NCI-H1436 treated with DMSO at 0.1 percent for 48 hours (cell line): ENCODE results near the gene APBB2.

ENCODE experiments used
- DNase-seq: peaks from one replicate; lab custom pipeline; 2025; lab: John Stamatoyannopoulos, UW

APBB2 gene

DNA sequence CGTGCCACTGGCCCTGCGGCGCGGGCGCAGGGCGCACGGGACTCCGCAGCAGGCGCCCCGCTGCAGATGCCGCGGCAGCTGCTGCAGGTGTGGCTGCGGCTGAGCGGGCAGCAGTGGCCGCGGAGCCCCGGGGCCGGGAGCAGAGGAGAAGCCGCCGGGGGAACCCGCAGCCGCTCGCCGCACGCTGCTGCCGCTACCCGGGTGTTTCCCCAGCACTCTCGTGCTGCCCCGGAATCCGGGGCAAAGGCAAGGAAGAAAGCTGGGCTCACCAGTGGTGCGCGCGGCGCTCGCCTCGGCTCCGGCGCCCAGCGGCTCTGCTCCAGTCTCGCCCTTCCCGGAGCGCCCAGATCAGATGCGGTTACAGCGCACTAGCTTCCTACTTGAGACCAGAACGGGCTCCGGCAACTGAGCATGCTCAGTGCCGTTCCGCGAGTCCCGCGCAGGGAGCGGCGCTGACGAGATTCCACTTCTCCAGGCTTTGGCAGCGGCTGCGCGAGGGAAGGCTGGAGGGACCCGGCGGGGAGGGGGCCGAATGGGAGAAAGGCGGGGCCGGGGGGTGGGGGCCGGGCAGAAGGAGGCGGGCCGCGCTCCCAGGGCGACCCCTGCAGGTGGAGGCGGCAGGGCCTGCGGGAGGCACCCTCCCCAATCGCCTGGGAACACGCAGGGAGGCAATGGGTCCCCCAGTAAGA lies at the start of gene APBB2:
TSS of gene APBB2 (minus strand) at position 407 of the 689 bp plus-strand sequence. CDS start 181,288 bp downstream, outside the sequence.
- DNase-seq, result peak; percentile 78

DNA sequence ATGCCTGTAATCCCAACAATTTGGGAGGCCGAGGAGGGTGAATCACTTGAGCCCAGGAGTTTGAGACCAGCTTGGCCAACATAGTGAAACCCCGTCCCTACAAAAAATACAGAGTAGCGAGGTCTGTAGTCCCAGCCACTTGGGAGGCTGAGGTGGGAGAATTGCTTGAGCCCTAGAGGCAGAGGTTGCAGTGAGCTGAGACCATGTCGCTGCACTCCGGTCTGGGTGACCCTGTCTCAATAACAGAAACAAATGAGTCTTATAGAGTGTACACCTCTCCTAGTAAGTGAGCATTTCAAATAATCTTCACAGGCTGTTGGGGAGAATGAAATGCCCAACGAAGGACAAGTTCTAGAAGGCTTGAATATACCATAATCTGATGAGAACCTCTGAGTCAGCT lies 47.9 kb upstream of the APBB2 start:
- no peak for DNase-seq

DNA sequence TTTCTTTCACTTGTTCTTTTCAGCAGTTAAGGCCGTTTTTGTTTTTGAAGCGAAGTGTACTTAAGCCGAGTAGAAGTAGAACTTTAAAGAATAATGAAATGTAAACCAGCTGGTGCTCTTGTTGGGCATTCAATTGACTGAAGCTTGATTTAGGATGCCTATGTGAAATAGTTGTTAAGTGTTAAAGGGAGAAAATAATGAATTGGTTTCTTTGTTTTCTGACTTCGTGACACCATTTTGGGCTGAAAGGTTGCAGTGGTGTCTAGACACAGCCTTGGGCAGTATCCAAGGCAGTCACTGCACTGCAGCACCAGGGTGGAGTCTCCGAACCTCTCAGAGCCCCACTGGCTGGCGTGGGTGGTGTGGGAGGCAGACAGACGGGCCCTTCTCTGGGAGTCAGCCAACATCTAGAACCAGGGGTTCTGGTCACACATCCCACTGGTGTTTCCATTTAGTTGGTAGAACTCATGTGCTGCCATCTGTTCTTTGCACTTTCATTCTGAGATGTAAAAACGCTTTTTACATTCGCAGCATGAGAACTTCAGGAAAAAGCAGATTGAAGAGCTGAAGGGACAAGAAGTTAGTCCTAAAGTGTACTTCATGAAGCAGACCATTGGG lies 45.9 kb upstream of the APBB2 start:
- no peak for DNase-seq

DNA sequence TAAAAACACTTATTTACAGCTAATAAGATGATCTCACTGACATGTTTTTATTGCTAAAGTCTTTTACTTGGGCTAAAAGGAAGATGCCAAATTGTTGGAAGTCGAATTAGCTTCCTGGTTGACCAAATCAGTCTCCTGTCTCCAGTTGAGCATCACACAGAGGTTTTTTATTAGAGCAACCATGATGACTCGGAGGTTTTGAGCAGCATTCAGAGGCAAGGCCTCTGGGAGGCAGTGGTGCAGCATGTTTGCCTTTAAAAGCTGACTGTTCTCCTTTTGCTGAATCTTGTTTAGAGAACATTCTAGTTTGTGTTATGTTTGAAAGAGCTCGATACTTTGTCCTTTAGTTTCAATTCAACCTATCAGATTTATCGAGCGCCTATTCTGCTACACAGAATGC lies 44.4 kb upstream of the APBB2 start:
- peak; percentile 39 for DNase-seq

DNA sequence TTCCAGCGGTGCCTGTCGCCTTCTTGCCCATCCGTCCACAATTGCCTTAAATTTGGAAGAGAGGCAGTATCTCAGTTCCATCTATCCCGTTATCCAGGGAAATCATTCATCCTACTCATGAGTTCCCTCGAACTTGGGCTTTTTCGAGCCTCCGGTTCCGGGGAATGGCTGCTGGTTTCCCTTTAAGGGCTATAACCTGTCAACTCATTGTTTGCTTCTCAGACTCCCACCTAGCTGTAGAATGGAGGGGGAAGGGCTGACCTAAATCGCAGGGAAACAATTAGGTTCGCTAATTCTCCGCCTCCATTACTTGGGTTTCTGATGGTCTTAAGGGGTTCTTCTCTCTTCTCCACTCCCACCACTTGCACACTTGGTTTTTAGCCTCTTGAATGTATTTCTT lies 43.6 kb upstream of the APBB2 start:
- no peak for DNase-seq

DNA sequence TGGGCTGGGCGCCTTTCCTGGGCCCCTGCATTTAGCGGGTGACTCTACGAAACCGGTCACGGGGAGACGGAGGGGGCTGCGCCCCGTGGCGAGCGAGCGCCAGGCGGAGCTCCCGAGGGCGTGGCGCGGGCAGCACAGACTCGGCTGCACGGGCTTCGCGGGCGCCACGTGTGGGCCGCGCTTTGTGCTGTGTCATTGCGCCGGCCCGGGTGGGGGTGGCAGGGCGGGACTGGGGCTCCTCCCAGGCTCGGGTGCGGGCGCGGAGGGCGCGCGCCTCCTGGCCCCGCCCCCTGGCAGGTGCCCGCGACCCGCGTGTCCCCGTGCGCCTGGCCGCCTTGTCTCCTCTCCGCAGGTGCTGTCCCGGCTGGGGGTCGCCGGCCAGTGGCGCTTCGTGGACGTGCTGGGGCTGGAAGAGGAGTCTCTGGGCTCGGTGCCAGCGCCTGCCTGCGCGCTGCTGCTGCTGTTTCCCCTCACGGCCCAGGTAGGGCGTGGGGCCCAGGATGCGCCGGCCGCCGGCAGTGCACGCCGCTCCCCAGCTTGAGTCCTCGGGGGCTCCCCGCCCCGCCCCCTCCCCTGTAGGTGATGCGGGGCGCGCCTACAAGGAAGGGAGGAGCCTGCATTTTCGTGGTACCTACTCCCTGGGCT lies 43.0 kb upstream of the APBB2 start:
- DNase-seq, result no peak

DNA sequence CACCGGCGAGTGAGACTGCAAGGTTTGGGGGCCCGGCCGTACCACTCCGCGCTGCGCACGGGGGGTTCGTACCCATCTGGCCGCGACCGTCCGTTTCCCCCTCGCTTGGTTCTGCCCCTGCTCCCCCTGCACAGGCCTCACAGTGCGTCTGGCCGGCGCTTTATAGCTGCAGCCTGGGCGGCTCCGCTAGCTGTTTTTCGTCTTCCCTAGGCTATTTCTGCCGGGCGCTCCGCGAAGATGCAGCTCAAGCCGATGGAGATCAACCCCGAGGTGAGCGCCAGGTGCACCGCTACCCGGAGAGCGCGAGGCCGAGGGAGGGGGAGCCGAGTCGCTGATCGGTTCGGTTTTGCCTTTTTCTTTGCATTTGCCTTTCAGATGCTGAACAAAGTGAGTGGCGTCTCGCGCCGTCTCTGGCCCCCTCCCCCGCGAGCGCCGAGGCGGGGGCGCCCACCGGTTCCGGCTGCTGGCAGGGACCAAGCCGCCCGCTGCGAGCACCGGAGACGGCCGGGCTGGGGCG lies 42.5 kb upstream of the APBB2 start, which contains the start of gene UCHL1:
TSS of gene UCHL1 (plus strand) at position 189 of the 517 bp plus-strand sequence. CDS start at position 238, 49 bp downstream.
- DNase-seq, result peak; percentile 72

DNA sequence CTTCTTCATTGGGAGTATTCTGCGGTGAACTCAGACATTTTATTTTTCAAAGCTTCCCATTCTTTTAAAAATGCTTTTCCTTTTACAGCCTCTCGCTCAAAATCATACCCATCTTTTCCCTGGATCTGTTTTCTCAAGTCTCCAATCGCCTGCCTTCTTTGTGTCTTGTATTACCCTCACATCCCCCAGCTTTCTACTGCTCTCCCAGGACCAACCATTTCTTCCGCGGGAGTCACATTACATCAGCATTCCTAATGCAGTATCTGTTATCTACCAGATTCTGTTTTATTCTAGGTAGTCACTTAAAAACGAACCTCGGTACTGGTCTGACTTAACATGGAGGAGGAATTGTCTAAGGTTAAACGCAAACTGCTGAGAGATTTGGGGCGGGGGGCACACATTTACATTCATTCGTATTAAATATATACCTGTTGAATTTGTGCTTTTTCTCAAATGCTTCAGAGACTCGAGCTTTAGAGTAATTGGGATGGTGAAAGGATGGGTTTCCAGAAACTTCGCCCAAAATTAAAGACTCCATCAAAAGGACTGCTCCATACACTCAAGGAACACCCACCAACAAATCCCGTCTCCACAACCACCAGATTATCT lies 41.9 kb upstream of the APBB2 start:
- no peak for DNase-seq

DNA sequence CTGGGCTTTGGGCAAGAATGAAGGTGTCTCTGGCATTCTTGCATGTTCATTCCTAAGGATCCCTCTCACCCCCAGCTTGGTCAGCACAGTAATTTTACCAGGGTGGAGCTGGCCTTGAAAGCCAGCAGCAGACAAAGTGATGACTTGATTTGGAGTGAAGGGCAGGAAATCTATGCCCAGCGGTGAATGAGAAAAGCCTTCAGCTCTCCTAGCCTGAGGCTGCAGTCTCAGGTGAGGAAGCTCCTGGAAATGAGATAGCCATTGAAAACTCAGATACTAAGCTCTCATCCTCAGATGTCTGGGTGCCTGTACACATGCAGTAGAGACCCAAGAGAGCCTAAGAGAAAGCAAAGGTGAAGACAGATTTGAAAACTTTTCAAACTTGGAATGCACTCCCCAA lies 31.6 kb upstream of the APBB2 start:
- DNase-seq, result no peak

DNA sequence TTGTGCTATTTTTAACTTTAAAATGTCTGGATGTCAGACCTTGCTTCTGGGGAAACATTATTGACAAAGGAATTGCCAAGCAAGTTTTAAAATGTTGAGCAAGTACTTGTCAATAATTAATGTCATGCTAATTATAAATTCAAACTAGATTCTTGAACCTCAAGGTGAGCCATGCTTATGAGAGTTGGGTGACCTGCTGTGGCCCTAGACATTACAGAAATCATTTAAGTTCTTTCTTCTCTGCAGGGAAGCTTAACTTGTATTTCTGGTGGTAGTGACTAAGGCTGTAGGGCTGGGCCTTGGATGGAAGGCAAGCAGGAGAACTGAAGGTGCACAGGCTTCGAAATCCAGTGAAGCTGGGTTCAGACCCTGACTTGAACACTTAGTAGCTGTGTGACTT lies 27.6 kb upstream of the APBB2 start:
- no peak for DNase-seq

DNA sequence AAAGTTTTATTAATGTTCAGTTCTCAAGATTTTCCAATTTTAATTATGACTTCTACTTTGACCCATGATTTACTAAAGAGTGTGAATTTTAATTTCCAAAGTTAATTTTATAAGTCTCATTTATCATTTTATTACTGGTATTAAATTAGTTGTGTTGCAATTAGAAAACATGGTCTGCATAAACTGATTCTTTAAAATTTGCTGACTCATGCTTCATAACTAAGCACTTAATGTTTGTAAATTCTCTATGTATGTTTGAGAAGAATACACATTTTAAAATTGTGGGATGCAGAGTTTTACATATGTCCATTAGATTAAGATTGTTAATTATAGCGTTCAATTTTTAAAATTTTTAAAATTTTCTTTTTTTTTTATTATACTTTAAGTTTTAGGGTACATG lies 22.2 kb upstream of the APBB2 start:
- DNase-seq, result no peak

DNA sequence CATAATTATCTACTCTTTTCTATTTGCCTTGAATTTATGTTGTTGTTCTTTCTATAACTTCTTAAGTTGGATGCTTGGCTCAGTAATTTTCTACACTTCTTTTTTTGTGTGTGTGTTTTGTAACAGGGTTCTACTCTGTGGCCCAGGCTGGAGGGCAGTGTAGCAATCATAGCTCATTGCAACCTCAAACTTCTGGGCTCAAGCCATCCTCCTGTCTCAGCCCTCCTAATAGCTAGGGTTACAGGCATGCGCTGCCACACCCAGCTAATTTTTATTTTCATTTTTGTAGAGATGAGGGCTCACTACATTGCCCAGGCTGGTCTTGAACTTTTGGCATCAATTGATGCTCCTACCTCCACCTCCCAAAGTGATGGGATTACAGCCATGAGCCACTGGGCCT lies 21.7 kb upstream of the APBB2 start:
- DNase-seq, result no peak

DNA sequence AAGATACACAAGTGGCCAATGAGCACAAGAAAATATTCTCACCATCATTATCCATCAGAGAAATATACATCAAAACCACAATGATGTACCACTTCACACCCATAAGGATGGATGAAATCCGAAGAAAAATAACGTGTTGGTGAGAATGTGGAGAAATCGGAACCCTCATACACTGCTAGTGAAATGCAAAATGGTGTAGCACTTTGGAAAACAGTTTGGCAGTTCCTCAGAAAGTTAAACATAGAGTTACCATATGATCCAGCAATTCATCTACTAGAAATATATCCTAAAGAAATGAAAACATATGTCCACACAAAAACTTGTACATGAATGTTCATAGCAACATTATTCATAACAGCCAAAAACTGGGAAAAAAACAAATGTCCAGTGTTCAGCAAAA lies 18.5 kb upstream of the APBB2 start:
- no peak for DNase-seq

DNA sequence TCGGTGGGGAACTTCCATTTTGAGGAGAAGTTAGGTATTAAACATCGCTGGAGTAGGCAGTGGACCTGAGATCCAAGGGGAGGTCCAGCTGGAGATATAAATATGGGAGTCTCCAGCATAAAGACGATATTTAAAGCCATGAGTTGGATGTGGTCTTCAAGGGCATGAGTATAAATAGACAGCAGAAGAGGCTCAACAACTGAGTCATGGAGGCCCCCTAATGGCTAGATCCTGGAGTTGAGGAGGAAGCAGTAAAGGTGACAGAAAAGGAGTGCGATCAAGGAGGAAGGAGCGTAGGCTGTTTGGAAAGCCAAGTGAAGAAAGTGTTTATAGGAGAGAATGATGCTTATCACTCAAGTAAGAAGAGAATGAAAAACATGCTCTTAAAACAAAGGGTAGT lies 18.1 kb upstream of the APBB2 start:
- DNase-seq, result no peak

DNA sequence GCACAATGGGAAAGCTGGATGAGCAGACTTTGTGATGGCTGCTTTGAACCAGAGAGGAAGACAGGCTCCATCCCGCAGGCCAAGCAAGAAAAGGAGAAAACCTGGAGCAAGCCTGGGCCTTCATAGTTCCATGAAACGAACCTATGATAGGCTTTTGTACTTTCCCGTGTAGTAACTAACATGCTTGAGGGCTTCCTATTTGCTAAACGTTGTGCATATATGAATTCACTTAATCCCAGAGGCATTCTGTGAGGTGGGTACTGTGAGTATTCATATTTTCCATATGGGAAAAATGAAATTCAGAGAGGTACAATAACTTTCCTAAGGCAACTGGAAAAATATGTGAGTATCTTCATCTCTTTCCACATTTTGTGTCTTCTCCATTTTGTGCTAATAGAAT lies 13.6 kb upstream of the APBB2 start:
- no peak for DNase-seq

DNA sequence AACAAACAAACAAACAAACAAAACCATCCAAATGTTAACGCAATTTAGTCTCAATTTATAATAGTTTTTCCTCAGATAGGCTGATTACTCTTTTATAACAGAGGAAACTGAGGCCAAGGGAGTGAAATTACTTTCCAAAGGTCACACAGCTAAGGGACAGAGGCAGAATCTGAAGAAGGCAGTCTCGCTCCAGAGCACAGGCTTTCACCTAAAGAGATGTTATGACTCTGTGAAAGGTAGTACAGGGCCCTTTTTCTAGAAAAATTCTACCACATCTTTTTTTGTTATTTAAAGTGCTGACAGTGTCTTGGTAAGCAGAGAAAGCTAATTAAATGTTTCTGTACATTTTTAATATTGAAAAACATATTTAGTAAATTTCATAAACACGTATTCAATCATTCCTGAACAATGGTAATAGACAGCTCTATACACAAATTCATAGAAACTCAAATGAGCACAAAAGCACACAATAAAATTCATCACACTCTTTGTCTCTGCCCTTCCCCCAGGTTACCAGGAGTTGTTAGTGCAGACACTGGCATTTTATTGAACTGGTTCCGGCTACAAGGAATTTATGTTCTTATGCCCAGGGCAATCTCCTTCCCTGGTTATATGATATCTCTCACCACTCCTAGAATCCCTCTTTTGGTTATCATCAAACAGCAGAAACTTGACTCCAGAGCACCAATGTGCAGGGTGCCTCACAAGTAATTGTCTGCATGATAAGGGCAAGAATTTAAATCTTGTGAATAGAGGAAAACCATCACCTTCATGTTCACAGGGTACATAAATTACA lies 7.7 kb upstream of the APBB2 start:
- DNase-seq, result no peak

DNA sequence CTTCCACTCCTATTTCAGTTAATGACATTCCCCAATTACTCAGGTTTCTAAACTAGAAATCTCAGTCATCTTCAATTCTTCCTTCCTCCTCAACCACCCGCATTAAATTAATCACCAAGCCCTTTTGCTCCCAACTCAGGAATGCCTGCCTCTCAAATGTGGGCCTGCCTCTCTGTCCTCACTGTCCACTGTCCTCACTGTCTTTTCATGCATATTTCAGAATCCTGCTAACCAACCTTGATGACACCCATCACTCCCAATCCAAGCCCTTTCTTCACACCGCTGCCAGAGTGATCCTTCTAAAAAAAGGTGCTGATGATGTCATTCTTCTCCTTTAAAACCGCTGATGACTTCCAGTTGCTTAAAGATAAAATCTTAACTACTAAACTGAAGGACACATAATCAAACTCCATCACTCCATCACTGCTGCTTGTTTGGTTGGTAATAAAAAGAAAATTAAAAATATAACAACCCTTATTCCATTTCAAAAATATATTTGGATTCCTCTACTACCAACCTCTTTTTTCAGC lies 5.1 kb upstream of the APBB2 start:
- DNase-seq, result no peak

DNA sequence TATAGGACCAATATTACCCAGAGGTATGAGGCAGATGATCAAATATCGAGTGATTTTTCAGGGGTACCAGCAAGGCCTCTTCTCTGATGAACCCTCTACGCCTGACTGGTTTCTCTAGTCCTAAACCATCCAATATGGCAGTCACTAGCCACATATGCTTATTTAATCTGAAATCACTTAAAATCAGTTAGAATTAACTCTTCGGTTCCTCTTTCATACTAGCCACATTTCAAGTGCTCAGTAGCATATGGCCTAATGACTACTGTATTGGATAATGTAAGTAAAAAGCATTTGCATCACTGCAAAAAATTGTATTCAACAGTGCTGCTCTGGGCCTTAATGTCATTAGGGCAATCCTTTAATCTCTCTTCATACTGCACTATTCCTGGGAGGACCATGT lies 4.4 kb upstream of the APBB2 start:
- DNase-seq, result no peak

DNA sequence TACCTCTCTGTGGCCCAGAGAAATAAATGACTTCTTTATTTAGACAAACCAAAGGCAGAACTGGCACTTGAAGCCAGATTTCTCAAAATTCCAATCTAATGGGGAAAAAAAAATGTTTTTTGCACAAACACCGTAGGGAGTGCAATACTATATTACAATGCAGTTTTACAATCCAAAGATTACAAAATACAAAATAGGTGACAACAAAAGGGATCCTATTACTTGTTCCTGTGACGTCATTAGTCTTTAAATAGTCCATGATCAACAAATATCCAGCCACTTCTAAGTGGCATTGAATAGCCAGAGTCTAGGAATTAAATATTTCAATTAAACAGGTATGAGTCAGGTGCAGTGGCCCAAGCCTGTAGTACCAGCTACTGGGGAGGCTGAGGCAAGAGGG lies 3.0 kb upstream of the APBB2 start:
- no peak for DNase-seq

DNA sequence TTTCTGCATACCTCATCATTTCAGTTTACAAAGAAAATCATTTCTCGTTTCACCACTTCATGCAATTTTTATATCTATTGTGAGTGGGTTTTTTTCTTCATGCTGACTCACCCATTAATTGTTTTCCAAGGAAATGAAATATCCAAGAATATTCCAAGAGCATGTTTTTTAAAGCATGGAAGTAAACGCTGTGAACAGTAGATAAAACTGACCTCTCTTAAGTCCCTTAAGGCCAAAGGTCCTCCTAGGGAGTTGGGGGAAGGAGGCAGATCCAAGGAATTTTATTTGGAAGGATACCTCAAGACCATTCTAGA lies 2.6 kb upstream of the APBB2 start:
- DNase-seq, result no peak

DNA sequence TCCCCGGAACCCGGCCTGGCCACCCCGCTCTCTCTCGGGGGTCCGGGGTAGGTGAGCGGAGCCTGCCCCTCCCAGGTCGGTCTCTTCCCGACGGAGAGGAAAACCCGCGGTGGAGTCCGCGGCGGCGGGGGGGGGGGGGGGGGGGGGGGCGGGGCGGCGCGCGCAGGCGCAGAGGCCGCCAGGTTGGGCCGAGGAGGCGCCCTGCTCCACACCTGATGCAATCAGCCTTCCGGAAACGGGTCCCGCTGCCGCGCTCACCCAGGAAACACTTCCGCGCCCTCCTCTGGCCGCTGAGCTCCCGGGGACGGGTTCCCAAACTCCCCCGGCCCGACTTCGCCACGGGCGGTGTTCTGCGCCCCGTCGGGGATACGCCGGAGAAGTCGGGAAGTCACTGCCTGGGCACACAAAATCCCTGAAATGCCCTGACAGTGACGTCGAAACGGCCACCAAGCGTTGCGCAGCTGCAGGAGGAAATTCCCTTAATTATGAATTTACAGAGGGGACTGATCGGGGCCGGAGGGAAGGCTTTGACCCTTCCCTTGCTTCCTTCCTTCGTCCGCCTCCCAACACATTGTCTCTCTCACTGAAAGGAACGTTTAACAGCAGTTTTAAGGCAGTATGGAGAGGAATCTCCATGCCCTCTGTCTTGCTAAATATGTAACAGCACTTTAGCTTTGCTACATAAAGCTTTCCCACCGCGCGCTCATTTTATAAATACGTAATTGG lies 2.1 kb upstream of the APBB2 start:
- DNase-seq, result peak; percentile 48
